ENCODE results near the gene DOCK1. TPM values are rescaled to one million over a fixed set of nuclear protein-coding genes. Genes with fewer than 3 reads are reported as not detected.

The DOCK1 gene
- total RNA-seq, 1 experiment from 2014 or later = 82.2 TPM

GRCh38 chr10:127190427-127190826 is 285.2 kb downstream of the DOCK1 start:
- no peak overlapping the region for H3K4me3 ChIP-seq (ENCODE audit: low read depth, low read length)
- H3K36me3 Mint-ChIP-seq (ENCODE audit: insufficient read depth, unreplicated experiment) = peaks cover 7% of the 10 kb centered on the region
- H3K27ac Mint-ChIP-seq (ENCODE audit: unreplicated experiment) = no peak overlapping the region
- no TSS peak for BruUV-seq (replicated peaks)
- no peaks in the 10 kb centered on the region for H3K27me3 ChIP-seq (replicated peaks; ENCODE audit: control insufficient read depth, insufficient read depth, low read length)
- H3K4me1 Mint-ChIP-seq (ENCODE audit: low read depth, unreplicated experiment) = no peaks in the 10 kb centered on the region
- CTCF ChIA-PET = no interaction called here
- H3K9me3 Mint-ChIP-seq (ENCODE audit: unreplicated experiment) = no peaks in the 10 kb centered on the region
- intact Hi-C loops (cut with micrococcal nuclease; ENCODE audit: unreplicated experiment) = no loop called here
- H3K9me3 ChIP-seq = no peaks in the 10 kb centered on the region
- no peak overlapping the region for H3K4me3 Mint-ChIP-seq (ENCODE audit: unreplicated experiment)
- no peak for TF ChIP-seq CTCF (IDR thresholded peaks at IDR 0.05; ENCODE audit: insufficient read depth in 1 of 2, low read depth in 1 of 2, low read length in 1 of 2, severe bottlenecking in 1 of 2, unreplicated experiment in 1 of 2)
- H3K36me3 ChIP-seq (ENCODE audit: control insufficient read depth, insufficient read depth, low read length) = no peaks in the 10 kb centered on the region; the same call in 1 of the 2 replicates
- 0 out of 2 replicates have a peak, but pooled peaks cover 3% of the 10 kb centered on the region for H3K4me1 ChIP-seq
- H3K27me3 Mint-ChIP-seq (ENCODE audit: insufficient read depth, unreplicated experiment) = no peaks in the 10 kb centered on the region
- POLR2A ChIA-PET = no interaction called here
- no peak for DNase-seq

GRCh38 chr10:127193125-127193524 is 287.9 kb downstream of the DOCK1 start:
- ChIA-PET POLR2A (no interaction called here), CTCF (no interaction called here)
- no peak overlapping the region for H3K4me3 ChIP-seq (ENCODE audit: low read depth, low read length)
- no peak overlapping the region for H3K4me3 Mint-ChIP-seq (ENCODE audit: unreplicated experiment)
- no peaks in the 10 kb centered on the region for H3K9me3 Mint-ChIP-seq (ENCODE audit: unreplicated experiment)
- H3K9me3 ChIP-seq = no peaks in the 10 kb centered on the region
- no peaks in the 10 kb centered on the region for H3K27me3 Mint-ChIP-seq (ENCODE audit: insufficient read depth, unreplicated experiment)
- no peak for DNase-seq
- H3K27me3 ChIP-seq (replicated peaks; ENCODE audit: control insufficient read depth, insufficient read depth, low read length) = no peaks in the 10 kb centered on the region
- H3K4me1 Mint-ChIP-seq (ENCODE audit: low read depth, unreplicated experiment) = no peaks in the 10 kb centered on the region
- no peak overlapping the region for H3K27ac Mint-ChIP-seq (ENCODE audit: unreplicated experiment)
- H3K36me3 ChIP-seq (ENCODE audit: control insufficient read depth, insufficient read depth, low read length) = no peaks in the 10 kb centered on the region
- TF ChIP-seq CTCF (IDR thresholded peaks at IDR 0.05; ENCODE audit: insufficient read depth in 1 of 2, low read depth in 1 of 2, low read length in 1 of 2, severe bottlenecking in 1 of 2, unreplicated experiment in 1 of 2) = no peak
- BruUV-seq (replicated peaks) = no TSS peak
- peaks cover 7% of the 10 kb centered on the region for H3K36me3 Mint-ChIP-seq (ENCODE audit: insufficient read depth, unreplicated experiment)
- 0 out of 2 replicates have a peak, but pooled peaks cover 3% of the 10 kb centered on the region for H3K4me1 ChIP-seq
- intact Hi-C loops (cut with micrococcal nuclease; ENCODE audit: unreplicated experiment) = no loop called here

GRCh38 chr10:127194111-127194510 is 288.9 kb downstream of the DOCK1 start:
- no TSS peak for BruUV-seq (replicated peaks)
- H3K36me3 Mint-ChIP-seq (ENCODE audit: insufficient read depth, unreplicated experiment) = peaks cover 7% of the 10 kb centered on the region
- no peaks in the 10 kb centered on the region for H3K4me1 Mint-ChIP-seq (ENCODE audit: low read depth, unreplicated experiment)
- ChIA-PET POLR2A (no interaction called here), CTCF (no interaction called here)
- Histone ChIP-seq H3K4me1 (0 out of 2 replicates have a peak, but pooled peaks cover 3% of the 10 kb centered on the region), H3K27me3 (replicated peaks; ENCODE audit: control insufficient read depth, insufficient read depth, low read length) (no peaks in the 10 kb centered on the region), H3K9me3 (no peaks in the 10 kb centered on the region), H3K4me3 (ENCODE audit: low read depth, low read length) (no peak overlapping the region), H3K36me3 (ENCODE audit: control insufficient read depth, insufficient read depth, low read length) (no peaks in the 10 kb centered on the region)
- no peaks in the 10 kb centered on the region for H3K27me3 Mint-ChIP-seq (ENCODE audit: insufficient read depth, unreplicated experiment)
- no peak for DNase-seq
- TF ChIP-seq CTCF (IDR thresholded peaks at IDR 0.05; ENCODE audit: insufficient read depth in 1 of 2, low read depth in 1 of 2, low read length in 1 of 2, severe bottlenecking in 1 of 2, unreplicated experiment in 1 of 2) = no peak
- intact Hi-C loops (cut with micrococcal nuclease; ENCODE audit: unreplicated experiment) = no loop called here
- no peak overlapping the region for H3K27ac Mint-ChIP-seq (ENCODE audit: unreplicated experiment)
- no peak overlapping the region for H3K4me3 Mint-ChIP-seq (ENCODE audit: unreplicated experiment)
- no peaks in the 10 kb centered on the region for H3K9me3 Mint-ChIP-seq (ENCODE audit: unreplicated experiment)
